WTC11 (cell line): Measurements from ENCODE around the gene GOLGB1. TPM values are rescaled to one million over a fixed set of nuclear protein-coding genes. Genes with fewer than 3 reads are reported as not detected.

Experiments used
- ATAC-seq: fragments of 200-7000 bp; cut with Tn5 transposase; 2 replicates; pipeline ENCODE4 v1.10.0; 2021; ENCODE audit warnings: mild to moderate bottlenecking, moderate library complexity
- CTCF ChIA-PET: fragments of 300-600 bp; sonication (Branson Sonifier 250); formaldehyde crosslinking; loops from one replicate; lab custom pipeline; 2021; ENCODE audit warnings: antibody characterized with exemption; lab: Charles Lee
- POLR2A ChIA-PET: fragments of 350-600 bp; sonication (Branson Sonifier 250); formaldehyde crosslinking; loops from one replicate; lab custom pipeline; 2021; ENCODE audit warnings: antibody characterized with exemption; lab: Charles Lee
- DNase-seq: peaks from one replicate; pipeline ENCODE4 v3.0.0; 2021; ENCODE audit warnings: low spot score
- H3K27ac Mint-ChIP-seq: 2 replicates; pipeline ENCODE4 v1.8.0; 2021; ENCODE audit warnings: mixed read lengths
- H3K27me3 Mint-ChIP-seq: 2 replicates; pipeline ENCODE4 v1.8.0; 2021; ENCODE audit warnings: low read depth, mild to moderate bottlenecking, moderate library complexity, mixed read lengths
- H3K36me3 Mint-ChIP-seq: 2 replicates; pipeline ENCODE4 v1.8.0; 2021; ENCODE audit warnings: mixed read lengths
- H3K4me1 Mint-ChIP-seq: 2 replicates; pipeline ENCODE4 v1.8.0; 2022; ENCODE audit warnings: mixed read lengths
- H3K4me3 Mint-ChIP-seq: 2 replicates; pipeline ENCODE4 v1.8.0; 2021; ENCODE audit warnings: mild to moderate bottlenecking, moderate library complexity, mixed read lengths
- H3K9me3 Mint-ChIP-seq: 2 replicates; pipeline ENCODE4 v1.8.0; 2021; ENCODE audit warnings: mixed read lengths
- CREM ChIP-seq: sonication (generic); formaldehyde crosslinking; IDR thresholded peaks from 2 replicates; pipeline ENCODE4 v1.8.1; 2022; ENCODE audit warnings: mild to moderate bottlenecking, missing genetic modification reagents, moderate library complexity
- GRHL2 ChIP-seq: fragments of 250-450 bp; sonication (Bioruptor Pico); IDR thresholded peaks from 2 replicates; pipeline ENCODE4 v1.8.0; 2022; ENCODE audit warnings: mild to moderate bottlenecking, moderate library complexity; ENCODE audit not compliant: insufficient replicate concordance, severe bottlenecking
- JAZF1 ChIP-seq: fragments of 250-450 bp; sonication (Bioruptor Pico); IDR thresholded peaks from 2 replicates; pipeline ENCODE4 v1.9.0; 2021; ENCODE audit warnings: moderate library complexity, mild to moderate bottlenecking, inconsistent platforms
- OVOL2 ChIP-seq: fragments of 250-450 bp; sonication (Bioruptor Pico); IDR thresholded peaks from 2 replicates; pipeline ENCODE4 v1.9.0; 2021; ENCODE audit warnings: mild to moderate bottlenecking, borderline replicate concordance
- PRRX2 ChIP-seq: fragments of 250-450 bp; sonication (Bioruptor Pico); IDR thresholded peaks from 2 replicates; pipeline ENCODE4 v1.8.0; 2021; ENCODE audit warnings: mild to moderate bottlenecking
- RORB ChIP-seq: fragments of 250-450 bp; sonication (Bioruptor Pico); IDR thresholded peaks from 2 replicates; pipeline ENCODE4 v1.9.0; 2021; ENCODE audit warnings: mild to moderate bottlenecking
- SP1 ChIP-seq: sonication (generic); formaldehyde crosslinking; conservative IDR thresholded peaks from 2 replicates; pipeline ENCODE4 v1.8.1; 2022; ENCODE audit warnings: missing genetic modification reagents
- ZNF219 ChIP-seq: sonication (generic); formaldehyde crosslinking; IDR thresholded peaks from 2 replicates; pipeline ENCODE4 v1.8.0; 2023; ENCODE audit warnings: missing genetic modification reagents, mild to moderate bottlenecking, borderline replicate concordance
- ZNF317 ChIP-seq: sonication (generic); formaldehyde crosslinking; IDR thresholded peaks from 2 replicates; pipeline ENCODE4 v1.8.1; 2023; ENCODE audit warnings: low read depth, mild to moderate bottlenecking, moderate library complexity, missing genetic modification reagents, borderline replicate concordance
- ZNF396 ChIP-seq: fragments of 250-450 bp; sonication (Bioruptor Pico); IDR thresholded peaks from 2 replicates; pipeline ENCODE4 v1.8.0; 2021; ENCODE audit warnings: mild to moderate bottlenecking, moderate library complexity, borderline replicate concordance
- total RNA-seq: library from RNA; stranded (reverse); gene quantifications from 3 replicates; pipeline ENCODE4 v1.2.3, GENCODE V29; 2021
- TF ChIP-seq, protein P1 (sequence below): fragments of 250-450 bp; sonication (Bioruptor Pico); conservative IDR thresholded peaks from 2 replicates; pipeline ENCODE4 v1.9.0; 2021; ENCODE audit warnings: mild to moderate bottlenecking
- TF ChIP-seq, protein P2 (sequence below): fragments of 200-600 bp; IDR thresholded peaks from 2 replicates; pipeline ENCODE4 v1.8.0; 2022; ENCODE audit warnings: antibody characterized with exemption
- TF ChIP-seq, protein P3 (sequence below): sonication (generic); formaldehyde crosslinking; conservative IDR thresholded peaks from 2 replicates; pipeline ENCODE4 v1.8.1; 2023; ENCODE audit warnings: mild to moderate bottlenecking, low read depth, missing genetic modification reagents, moderate library complexity
- TF ChIP-seq, protein P4 (sequence below): sonication (generic); formaldehyde crosslinking; IDR thresholded peaks from 2 replicates; pipeline ENCODE4 v1.8.0; 2022; ENCODE audit warnings: mild to moderate bottlenecking, missing genetic modification reagents
- TF ChIP-seq, protein P5 (sequence below): sonication (generic); formaldehyde crosslinking; IDR thresholded peaks from 2 replicates; pipeline ENCODE4 v1.8.1; 2022; ENCODE audit warnings: low read depth, mild to moderate bottlenecking, moderate library complexity, missing genetic modification reagents, borderline replicate concordance
- TF ChIP-seq, protein P6 (sequence below): fragments of 250-450 bp; sonication (Bioruptor Pico); IDR thresholded peaks from 2 replicates; pipeline ENCODE4 v1.9.0; 2021; ENCODE audit warnings: mild to moderate bottlenecking
- TF ChIP-seq, protein P7 (sequence below): sonication (generic); formaldehyde crosslinking; IDR thresholded peaks from 2 replicates; pipeline ENCODE4 v1.8.1; 2023; ENCODE audit warnings: mild to moderate bottlenecking, missing genetic modification reagents
- TF ChIP-seq, protein P8 (sequence below): sonication (generic); formaldehyde crosslinking; IDR thresholded peaks from 2 replicates; pipeline ENCODE4 v1.8.1; 2023; ENCODE audit warnings: mild to moderate bottlenecking, missing genetic modification reagents
- TF ChIP-seq, protein P9 (sequence below): sonication (generic); formaldehyde crosslinking; IDR thresholded peaks from 2 replicates; pipeline ENCODE4 v1.8.1; 2023; ENCODE audit warnings: mild to moderate bottlenecking, missing genetic modification reagents, moderate library complexity

The GOLGB1 gene
- total RNA-seq, 1 experiment from 2014 or later = 33.8 TPM

DNA sequence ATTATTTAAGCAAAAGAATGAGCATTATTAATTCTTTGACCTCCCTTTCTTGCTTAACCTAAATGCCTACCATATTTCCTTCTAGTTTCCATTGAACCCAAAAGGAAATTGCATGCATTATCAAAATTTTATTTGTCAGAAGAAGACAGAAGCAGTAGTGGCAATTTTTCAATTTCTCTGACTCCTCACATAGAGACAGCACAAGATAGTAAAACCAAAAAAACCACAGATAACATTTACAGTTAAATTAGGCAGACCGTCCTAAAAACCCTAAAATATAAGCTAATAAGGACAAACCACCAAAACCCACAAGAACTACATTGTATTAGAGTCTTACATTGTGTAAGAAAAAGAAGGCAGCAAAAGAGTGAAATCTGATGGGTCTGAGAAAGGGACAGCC is 27.1 kb downstream of the GOLGB1 start:
- POLR2A ChIA-PET = no interaction called here
- CTCF ChIA-PET = interaction anchor here (1.3 kb wide), 1 partner anchor 176 kb away, joined by 4 read pairs; no protein-coding TSS in a partner anchor
- Mint-ChIP-seq H3K9me3 (peaks cover 8% of the 10 kb centered on the region), H3K4me3 (no peak overlapping the region), H3K27ac (no peak overlapping the region), H3K27me3 (no peaks in the 10 kb centered on the region), H3K4me1 (no peaks in the 10 kb centered on the region), H3K36me3 (peaks cover 61% of the 10 kb centered on the region)
- ATAC-seq = no peak
- no peak for DNase-seq
- TF ChIP-seq OVOL2 (CRISPR knock-in tag) = no peak
- no peak for TF ChIP-seq RORB
- no peak for TF ChIP-seq ZNF317
- TF ChIP-seq ZNF219 = no peak
- TF ChIP-seq, protein P1, sequence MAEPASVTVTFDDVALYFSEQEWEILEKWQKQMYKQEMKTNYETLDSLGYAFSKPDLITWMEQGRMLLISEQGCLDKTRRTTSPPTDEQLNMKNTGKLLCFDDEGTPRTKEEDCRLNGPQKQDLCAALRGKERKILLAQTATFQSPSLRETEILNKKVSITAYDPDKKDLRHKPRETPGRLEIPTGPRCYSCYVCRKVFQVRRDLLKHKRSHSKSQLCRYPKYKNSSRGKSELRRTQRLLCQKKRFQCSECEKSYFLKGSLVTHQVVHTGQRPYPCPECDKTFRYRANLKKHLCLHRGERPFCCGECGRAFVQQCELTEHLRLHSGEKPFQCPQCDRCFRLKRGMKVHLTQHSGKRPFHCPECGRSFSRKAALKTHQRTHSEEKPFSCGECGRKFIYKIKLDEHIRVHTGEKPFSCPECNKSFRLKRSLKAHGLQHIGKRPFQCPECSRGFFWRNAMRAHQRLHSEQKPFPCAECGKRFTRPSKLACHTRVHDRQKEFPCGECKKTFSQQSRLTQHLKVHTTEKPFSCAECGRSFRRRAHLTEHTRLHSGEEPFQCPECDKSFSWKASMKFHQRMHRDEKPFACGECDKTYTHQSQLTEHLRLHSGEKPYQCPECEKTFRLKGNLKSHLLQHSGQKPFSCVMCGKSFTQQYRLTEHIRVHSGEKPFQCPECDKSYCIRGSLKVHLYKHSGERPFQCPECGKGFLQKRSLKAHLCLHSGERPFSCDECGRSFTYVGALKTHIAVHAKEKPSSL = no peak
- TF ChIP-seq JAZF1 = no peak
- TF ChIP-seq, protein P2, sequence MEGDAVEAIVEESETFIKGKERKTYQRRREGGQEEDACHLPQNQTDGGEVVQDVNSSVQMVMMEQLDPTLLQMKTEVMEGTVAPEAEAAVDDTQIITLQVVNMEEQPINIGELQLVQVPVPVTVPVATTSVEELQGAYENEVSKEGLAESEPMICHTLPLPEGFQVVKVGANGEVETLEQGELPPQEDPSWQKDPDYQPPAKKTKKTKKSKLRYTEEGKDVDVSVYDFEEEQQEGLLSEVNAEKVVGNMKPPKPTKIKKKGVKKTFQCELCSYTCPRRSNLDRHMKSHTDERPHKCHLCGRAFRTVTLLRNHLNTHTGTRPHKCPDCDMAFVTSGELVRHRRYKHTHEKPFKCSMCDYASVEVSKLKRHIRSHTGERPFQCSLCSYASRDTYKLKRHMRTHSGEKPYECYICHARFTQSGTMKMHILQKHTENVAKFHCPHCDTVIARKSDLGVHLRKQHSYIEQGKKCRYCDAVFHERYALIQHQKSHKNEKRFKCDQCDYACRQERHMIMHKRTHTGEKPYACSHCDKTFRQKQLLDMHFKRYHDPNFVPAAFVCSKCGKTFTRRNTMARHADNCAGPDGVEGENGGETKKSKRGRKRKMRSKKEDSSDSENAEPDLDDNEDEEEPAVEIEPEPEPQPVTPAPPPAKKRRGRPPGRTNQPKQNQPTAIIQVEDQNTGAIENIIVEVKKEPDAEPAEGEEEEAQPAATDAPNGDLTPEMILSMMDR = no peak
- TF ChIP-seq, protein P3, sequence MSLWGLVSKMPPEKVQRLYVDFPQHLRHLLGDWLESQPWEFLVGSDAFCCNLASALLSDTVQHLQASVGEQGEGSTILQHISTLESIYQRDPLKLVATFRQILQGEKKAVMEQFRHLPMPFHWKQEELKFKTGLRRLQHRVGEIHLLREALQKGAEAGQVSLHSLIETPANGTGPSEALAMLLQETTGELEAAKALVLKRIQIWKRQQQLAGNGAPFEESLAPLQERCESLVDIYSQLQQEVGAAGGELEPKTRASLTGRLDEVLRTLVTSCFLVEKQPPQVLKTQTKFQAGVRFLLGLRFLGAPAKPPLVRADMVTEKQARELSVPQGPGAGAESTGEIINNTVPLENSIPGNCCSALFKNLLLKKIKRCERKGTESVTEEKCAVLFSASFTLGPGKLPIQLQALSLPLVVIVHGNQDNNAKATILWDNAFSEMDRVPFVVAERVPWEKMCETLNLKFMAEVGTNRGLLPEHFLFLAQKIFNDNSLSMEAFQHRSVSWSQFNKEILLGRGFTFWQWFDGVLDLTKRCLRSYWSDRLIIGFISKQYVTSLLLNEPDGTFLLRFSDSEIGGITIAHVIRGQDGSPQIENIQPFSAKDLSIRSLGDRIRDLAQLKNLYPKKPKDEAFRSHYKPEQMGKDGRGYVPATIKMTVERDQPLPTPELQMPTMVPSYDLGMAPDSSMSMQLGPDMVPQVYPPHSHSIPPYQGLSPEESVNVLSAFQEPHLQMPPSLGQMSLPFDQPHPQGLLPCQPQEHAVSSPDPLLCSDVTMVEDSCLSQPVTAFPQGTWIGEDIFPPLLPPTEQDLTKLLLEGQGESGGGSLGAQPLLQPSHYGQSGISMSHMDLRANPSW (CRISPR knock-in tag) = no peak
- no peak for TF ChIP-seq SP1 (CRISPR knock-in tag)
- TF ChIP-seq, protein P4, sequence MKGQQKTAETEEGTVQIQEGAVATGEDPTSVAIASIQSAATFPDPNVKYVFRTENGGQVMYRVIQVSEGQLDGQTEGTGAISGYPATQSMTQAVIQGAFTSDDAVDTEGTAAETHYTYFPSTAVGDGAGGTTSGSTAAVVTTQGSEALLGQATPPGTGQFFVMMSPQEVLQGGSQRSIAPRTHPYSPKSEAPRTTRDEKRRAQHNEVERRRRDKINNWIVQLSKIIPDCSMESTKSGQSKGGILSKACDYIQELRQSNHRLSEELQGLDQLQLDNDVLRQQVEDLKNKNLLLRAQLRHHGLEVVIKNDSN (CRISPR knock-in tag) = no peak
- TF ChIP-seq GRHL2 (CRISPR knock-in tag) = no peak
- TF ChIP-seq, protein P5, sequence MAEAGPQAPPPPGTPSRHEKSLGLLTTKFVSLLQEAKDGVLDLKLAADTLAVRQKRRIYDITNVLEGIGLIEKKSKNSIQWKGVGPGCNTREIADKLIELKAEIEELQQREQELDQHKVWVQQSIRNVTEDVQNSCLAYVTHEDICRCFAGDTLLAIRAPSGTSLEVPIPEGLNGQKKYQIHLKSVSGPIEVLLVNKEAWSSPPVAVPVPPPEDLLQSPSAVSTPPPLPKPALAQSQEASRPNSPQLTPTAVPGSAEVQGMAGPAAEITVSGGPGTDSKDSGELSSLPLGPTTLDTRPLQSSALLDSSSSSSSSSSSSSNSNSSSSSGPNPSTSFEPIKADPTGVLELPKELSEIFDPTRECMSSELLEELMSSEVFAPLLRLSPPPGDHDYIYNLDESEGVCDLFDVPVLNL (CRISPR knock-in tag) = no peak
- TF ChIP-seq ZNF396 (CRISPR knock-in tag) = no peak

DNA sequence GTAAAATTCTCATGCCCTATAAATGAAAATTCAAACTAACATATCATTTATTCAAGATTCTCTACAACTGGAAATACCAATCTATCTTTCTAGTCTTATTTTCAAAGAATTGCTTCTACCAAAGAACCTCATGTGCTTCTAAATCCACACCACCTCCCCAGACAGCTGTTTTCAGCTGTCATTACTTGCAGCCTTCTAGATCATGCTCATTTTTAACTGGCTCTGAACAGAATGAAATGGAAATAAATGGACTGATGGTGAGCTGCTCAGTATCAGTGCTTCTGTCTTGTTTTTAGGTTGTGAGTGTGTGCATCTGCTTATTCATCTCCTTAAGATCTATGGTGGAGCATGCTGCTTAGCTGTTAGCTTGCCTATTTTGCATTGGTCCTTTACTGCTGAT is 29.4 kb downstream of the GOLGB1 start:
- peaks cover 8% of the 10 kb centered on the region for H3K9me3 Mint-ChIP-seq
- ChIA-PET CTCF (no interaction called here), POLR2A (no interaction called here)
- H3K27me3 Mint-ChIP-seq = no peaks in the 10 kb centered on the region
- ATAC-seq (no peak), DNase-seq (no peak)
- no peak overlapping the region for H3K4me3 Mint-ChIP-seq
- peaks cover 62% of the 10 kb centered on the region for H3K36me3 Mint-ChIP-seq
- no peak overlapping the region for H3K27ac Mint-ChIP-seq
- no peaks in the 10 kb centered on the region for H3K4me1 Mint-ChIP-seq
- TF ChIP-seq, protein P6, sequence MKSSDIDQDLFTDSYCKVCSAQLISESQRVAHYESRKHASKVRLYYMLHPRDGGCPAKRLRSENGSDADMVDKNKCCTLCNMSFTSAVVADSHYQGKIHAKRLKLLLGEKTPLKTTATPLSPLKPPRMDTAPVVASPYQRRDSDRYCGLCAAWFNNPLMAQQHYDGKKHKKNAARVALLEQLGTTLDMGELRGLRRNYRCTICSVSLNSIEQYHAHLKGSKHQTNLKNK = no peak
- TF ChIP-seq, protein P7, sequence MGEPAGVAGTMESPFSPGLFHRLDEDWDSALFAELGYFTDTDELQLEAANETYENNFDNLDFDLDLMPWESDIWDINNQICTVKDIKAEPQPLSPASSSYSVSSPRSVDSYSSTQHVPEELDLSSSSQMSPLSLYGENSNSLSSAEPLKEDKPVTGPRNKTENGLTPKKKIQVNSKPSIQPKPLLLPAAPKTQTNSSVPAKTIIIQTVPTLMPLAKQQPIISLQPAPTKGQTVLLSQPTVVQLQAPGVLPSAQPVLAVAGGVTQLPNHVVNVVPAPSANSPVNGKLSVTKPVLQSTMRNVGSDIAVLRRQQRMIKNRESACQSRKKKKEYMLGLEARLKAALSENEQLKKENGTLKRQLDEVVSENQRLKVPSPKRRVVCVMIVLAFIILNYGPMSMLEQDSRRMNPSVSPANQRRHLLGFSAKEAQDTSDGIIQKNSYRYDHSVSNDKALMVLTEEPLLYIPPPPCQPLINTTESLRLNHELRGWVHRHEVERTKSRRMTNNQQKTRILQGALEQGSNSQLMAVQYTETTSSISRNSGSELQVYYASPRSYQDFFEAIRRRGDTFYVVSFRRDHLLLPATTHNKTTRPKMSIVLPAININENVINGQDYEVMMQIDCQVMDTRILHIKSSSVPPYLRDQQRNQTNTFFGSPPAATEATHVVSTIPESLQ (CRISPR knock-in tag) = no peak
- TF ChIP-seq CREM (CRISPR knock-in tag) (no peak), PRRX2 (CRISPR knock-in tag) (no peak)
- TF ChIP-seq, protein P8, sequence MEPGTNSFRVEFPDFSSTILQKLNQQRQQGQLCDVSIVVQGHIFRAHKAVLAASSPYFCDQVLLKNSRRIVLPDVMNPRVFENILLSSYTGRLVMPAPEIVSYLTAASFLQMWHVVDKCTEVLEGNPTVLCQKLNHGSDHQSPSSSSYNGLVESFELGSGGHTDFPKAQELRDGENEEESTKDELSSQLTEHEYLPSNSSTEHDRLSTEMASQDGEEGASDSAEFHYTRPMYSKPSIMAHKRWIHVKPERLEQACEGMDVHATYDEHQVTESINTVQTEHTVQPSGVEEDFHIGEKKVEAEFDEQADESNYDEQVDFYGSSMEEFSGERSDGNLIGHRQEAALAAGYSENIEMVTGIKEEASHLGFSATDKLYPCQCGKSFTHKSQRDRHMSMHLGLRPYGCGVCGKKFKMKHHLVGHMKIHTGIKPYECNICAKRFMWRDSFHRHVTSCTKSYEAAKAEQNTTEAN (CRISPR knock-in tag) = no peak
- TF ChIP-seq, protein P9, sequence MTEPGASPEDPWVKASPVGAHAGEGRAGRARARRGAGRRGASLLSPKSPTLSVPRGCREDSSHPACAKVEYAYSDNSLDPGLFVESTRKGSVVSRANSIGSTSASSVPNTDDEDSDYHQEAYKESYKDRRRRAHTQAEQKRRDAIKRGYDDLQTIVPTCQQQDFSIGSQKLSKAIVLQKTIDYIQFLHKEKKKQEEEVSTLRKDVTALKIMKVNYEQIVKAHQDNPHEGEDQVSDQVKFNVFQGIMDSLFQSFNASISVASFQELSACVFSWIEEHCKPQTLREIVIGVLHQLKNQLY (CRISPR knock-in tag) = no peak
